Astrocyte (in vitro differentiated cells and primary cell): ENCODE data around the gene OPA1. TPM values are rescaled to one million over a fixed set of nuclear protein-coding genes. Genes with fewer than 3 reads are reported as not detected.

ENCODE experiments used
- DNase-seq: peaks from one replicate; pipeline ENCODE4 v3.0.0-alpha.2; 2010; ENCODE audit warnings: low read depth
- FAIRE-seq: peaks from 2 replicates; lab custom pipeline; 2011; peaks lifted over from hg19 to GRCh38; lab: Jason Lieb, UNC
- H2AFZ ChIP-seq: 2 replicates; pipeline ENCODE4 v1.6.0; 2012; ENCODE audit warnings: low read depth, low read length, inconsistent platforms
- H3K27ac ChIP-seq: 2 replicates; pipeline ENCODE4 v1.5.1; 2011; ENCODE audit warnings: low read depth, low read length, inconsistent platforms
- H3K27me3 ChIP-seq: 2 replicates; pipeline ENCODE4 v1.6.0; 2011; ENCODE audit warnings: low read length, inconsistent platforms; ENCODE audit not compliant: insufficient read depth
- H3K36me3 ChIP-seq: 2 replicates; pipeline ENCODE4 v1.5.1; 2011; ENCODE audit warnings: low read length, inconsistent platforms; ENCODE audit not compliant: insufficient read depth
- H3K4me1 ChIP-seq: 2 replicates; pipeline ENCODE4 v1.5.1; 2011; ENCODE audit warnings: low read length, inconsistent platforms; ENCODE audit not compliant: insufficient read depth
- H3K4me2 ChIP-seq: 2 replicates; pipeline ENCODE4 v1.6.0; 2012; ENCODE audit warnings: low read length, inconsistent platforms
- H3K4me3 ChIP-seq: 2 replicates; pipeline ENCODE4 v1.5.1; 2011; ENCODE audit warnings: low read depth, mild to moderate bottlenecking, low read length, inconsistent platforms; ENCODE audit not compliant: insufficient read depth
- H3K79me2 ChIP-seq: 2 replicates; pipeline ENCODE4 v1.6.0; 2012; ENCODE audit warnings: mild to moderate bottlenecking, low read length, inconsistent platforms; ENCODE audit not compliant: insufficient read depth
- H3K9ac ChIP-seq: 2 replicates; pipeline ENCODE4 v1.6.0; 2012; ENCODE audit warnings: mild to moderate bottlenecking, low read length, inconsistent platforms
- H3K9me3 ChIP-seq: 2 replicates; pipeline ENCODE4 v1.5.1; 2012; ENCODE audit warnings: low read depth, mild to moderate bottlenecking, low read length, inconsistent platforms; ENCODE audit not compliant: insufficient read depth
- H4K20me1 ChIP-seq: 2 replicates; pipeline ENCODE4 v1.6.0; 2012; ENCODE audit warnings: low read length, inconsistent platforms; ENCODE audit not compliant: insufficient read depth
- H3K27ac Mint-ChIP-seq: one replicate; pipeline ENCODE4 v1.8.0; 2021; ENCODE audit warnings: mild to moderate bottlenecking, mixed read lengths; ENCODE audit not compliant: unreplicated experiment
- H3K27me3 Mint-ChIP-seq: one replicate; pipeline ENCODE4 v1.8.0; 2021; ENCODE audit warnings: low read depth, mixed read lengths; ENCODE audit not compliant: unreplicated experiment
- H3K36me3 Mint-ChIP-seq: one replicate; pipeline ENCODE4 v1.8.0; 2021; ENCODE audit warnings: low read depth, mixed read lengths; ENCODE audit not compliant: unreplicated experiment
- H3K4me1 Mint-ChIP-seq: one replicate; pipeline ENCODE4 v1.8.0; 2021; ENCODE audit warnings: low read depth, mixed read lengths; ENCODE audit not compliant: unreplicated experiment
- H3K4me3 Mint-ChIP-seq: one replicate; pipeline ENCODE4 v1.8.0; 2021; ENCODE audit warnings: mild to moderate bottlenecking, moderate library complexity, mixed read lengths; ENCODE audit not compliant: unreplicated experiment
- H3K9me3 Mint-ChIP-seq: one replicate; pipeline ENCODE4 v1.8.0; 2021; ENCODE audit warnings: mild to moderate bottlenecking, mixed read lengths; ENCODE audit not compliant: unreplicated experiment
- EZH2 ChIP-seq: IDR thresholded peaks from 2 replicates; pipeline ENCODE4 v1.6.1; 2012; ENCODE audit warnings: mild to moderate bottlenecking, low read length, inconsistent platforms; ENCODE audit not compliant: insufficient read depth
- total RNA-seq: library from RNA; stranded (reverse); gene quantifications from 2 replicates; pipeline ENCODE4 v1.2.1, GENCODE V29; 2021
- TF ChIP-seq, protein P1 (sequence below): IDR thresholded peaks from 2 replicates; pipeline ENCODE4 v1.5.1; 2011; ENCODE audit warnings: low read depth, mild to moderate bottlenecking, inconsistent platforms, low read length, moderate library complexity; ENCODE audit not compliant: insufficient read depth

The OPA1 gene
- total RNA-seq, 1 donor from 2014 or later, result 61.8 TPM

DNA sequence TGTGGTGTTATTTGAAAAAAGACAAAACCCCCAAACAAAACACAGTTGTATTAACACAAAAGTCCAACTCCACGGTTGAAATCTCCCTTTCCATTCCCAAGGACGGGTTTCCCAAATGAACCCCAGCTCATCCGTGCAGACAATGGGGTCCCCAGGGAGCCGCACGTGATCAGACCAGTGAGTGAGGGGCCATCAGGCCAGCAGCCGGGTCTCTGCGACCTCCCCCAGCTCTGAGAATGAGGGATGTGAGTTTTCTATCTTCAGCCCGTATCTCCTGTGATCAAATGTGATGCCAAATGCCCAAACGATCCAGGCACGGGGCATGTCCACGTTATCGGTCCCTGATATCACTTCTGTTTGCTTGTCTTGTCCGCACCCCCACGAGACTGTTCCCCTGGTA lies 138.0 kb downstream of the OPA1 start:
- no peak overlapping the region for H3K9ac ChIP-seq
- H3K27me3 Mint-ChIP-seq, result peaks cover 39% of the 10 kb centered on the region
- no peaks in the 10 kb centered on the region for H3K27me3 ChIP-seq
- no peak overlapping the region for H2AFZ ChIP-seq
- no peak overlapping the region for H3K27ac Mint-ChIP-seq
- H3K9me3 Mint-ChIP-seq, result peaks cover 4% of the 10 kb centered on the region
- no peak overlapping the region for H3K4me3 Mint-ChIP-seq
- H3K27ac ChIP-seq, result no peak overlapping the region
- no peaks in the 10 kb centered on the region for H3K9me3 ChIP-seq
- peaks cover 12% of the 10 kb centered on the region for H3K4me1 ChIP-seq
- H3K4me2 ChIP-seq, result no peak overlapping the region
- TF ChIP-seq, protein P1, sequence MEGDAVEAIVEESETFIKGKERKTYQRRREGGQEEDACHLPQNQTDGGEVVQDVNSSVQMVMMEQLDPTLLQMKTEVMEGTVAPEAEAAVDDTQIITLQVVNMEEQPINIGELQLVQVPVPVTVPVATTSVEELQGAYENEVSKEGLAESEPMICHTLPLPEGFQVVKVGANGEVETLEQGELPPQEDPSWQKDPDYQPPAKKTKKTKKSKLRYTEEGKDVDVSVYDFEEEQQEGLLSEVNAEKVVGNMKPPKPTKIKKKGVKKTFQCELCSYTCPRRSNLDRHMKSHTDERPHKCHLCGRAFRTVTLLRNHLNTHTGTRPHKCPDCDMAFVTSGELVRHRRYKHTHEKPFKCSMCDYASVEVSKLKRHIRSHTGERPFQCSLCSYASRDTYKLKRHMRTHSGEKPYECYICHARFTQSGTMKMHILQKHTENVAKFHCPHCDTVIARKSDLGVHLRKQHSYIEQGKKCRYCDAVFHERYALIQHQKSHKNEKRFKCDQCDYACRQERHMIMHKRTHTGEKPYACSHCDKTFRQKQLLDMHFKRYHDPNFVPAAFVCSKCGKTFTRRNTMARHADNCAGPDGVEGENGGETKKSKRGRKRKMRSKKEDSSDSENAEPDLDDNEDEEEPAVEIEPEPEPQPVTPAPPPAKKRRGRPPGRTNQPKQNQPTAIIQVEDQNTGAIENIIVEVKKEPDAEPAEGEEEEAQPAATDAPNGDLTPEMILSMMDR, result no peak
- no peak for TF ChIP-seq EZH2
- H3K4me1 Mint-ChIP-seq, result peaks cover 8% of the 10 kb centered on the region
- no peak for FAIRE-seq
- H3K79me2 ChIP-seq, result no peaks in the 10 kb centered on the region
- no peak for DNase-seq
- no peaks in the 10 kb centered on the region for H3K36me3 ChIP-seq
- H3K36me3 Mint-ChIP-seq, result no peaks in the 10 kb centered on the region
- no peaks in the 10 kb centered on the region for H4K20me1 ChIP-seq
- H3K4me3 ChIP-seq, result no peak overlapping the region

DNA sequence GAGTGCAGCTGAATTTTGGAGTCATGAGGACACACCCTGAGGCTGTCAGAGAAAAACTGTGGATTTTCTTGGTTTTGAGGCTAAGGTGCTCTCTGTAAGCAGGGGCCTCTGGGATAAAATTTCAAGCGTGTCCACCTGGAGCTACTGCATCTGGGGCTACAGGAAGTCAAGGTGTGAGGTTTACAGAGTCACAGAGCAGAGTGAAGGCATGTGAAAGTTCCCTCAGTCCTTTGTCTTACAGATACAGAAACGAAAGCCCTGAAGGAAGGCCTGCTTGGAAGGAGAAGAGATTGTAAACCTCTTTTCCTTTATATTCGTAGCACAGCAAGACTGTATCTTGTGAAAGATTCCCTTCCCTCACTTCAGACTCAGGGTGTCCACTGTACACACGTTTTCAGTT lies 138.6 kb downstream of the OPA1 start:
- FAIRE-seq (no peak), DNase-seq (no peak)
- H3K27me3 ChIP-seq, result no peaks in the 10 kb centered on the region
- H3K27me3 Mint-ChIP-seq, result peaks cover 46% of the 10 kb centered on the region
- H3K9me3 ChIP-seq, result no peaks in the 10 kb centered on the region
- H3K27ac Mint-ChIP-seq, result no peak overlapping the region
- no peaks in the 10 kb centered on the region for H3K36me3 ChIP-seq
- H4K20me1 ChIP-seq, result no peaks in the 10 kb centered on the region
- no peaks in the 10 kb centered on the region for H3K79me2 ChIP-seq
- no peak overlapping the region for H3K4me3 ChIP-seq
- H3K4me1 Mint-ChIP-seq, result peaks cover 8% of the 10 kb centered on the region
- H3K9ac ChIP-seq, result no peak overlapping the region
- no peak overlapping the region for H2AFZ ChIP-seq
- H3K4me3 Mint-ChIP-seq, result no peak overlapping the region
- TF ChIP-seq, protein P1, result no peak
- TF ChIP-seq EZH2, result no peak
- no peak overlapping the region for H3K27ac ChIP-seq
- H3K36me3 Mint-ChIP-seq, result no peaks in the 10 kb centered on the region
- H3K4me1 ChIP-seq, result peaks cover 12% of the 10 kb centered on the region
- no peak overlapping the region for H3K4me2 ChIP-seq
- peaks cover 6% of the 10 kb centered on the region for H3K9me3 Mint-ChIP-seq

DNA sequence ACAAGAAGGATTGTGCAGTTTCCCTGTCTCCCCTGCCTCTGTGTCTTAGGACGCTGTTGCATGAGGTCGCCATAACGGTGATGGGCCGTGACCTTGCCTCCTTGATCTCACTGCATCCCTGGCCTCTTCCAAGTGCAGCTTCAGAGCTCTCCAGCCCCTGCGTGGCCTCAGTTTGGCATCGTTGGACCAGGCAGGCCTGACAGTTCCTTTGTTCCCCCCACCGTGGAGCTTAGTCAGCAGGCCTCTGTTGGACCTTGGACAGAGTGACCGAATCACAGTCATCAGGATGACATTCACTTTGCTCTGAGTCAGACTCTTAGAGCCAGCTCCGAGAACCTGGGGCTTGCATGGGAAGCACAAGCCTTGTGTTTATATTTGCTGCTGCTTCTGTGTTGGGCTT lies 139.4 kb downstream of the OPA1 start:
- Mint-ChIP-seq H3K27me3 (peaks cover 49% of the 10 kb centered on the region), H3K27ac (no peak overlapping the region), H3K4me1 (peaks cover 8% of the 10 kb centered on the region), H3K4me3 (no peak overlapping the region), H3K9me3 (peaks cover 6% of the 10 kb centered on the region), H3K36me3 (no peaks in the 10 kb centered on the region)
- Histone ChIP-seq H3K27ac (peak overlapping the region; percentile 23), H3K27me3 (peaks cover 1% of the 10 kb centered on the region), H3K4me3 (no peak overlapping the region), H3K36me3 (no peaks in the 10 kb centered on the region), H3K4me2 (peak overlapping the region; percentile 41), H4K20me1 (no peaks in the 10 kb centered on the region), H2AFZ (peak overlapping the region; percentile 8), H3K4me1 (peaks cover 12% of the 10 kb centered on the region), H3K9ac (peak overlapping the region; percentile 5), H3K9me3 (no peaks in the 10 kb centered on the region), H3K79me2 (no peaks in the 10 kb centered on the region)
- TF ChIP-seq, protein P1, result no peak
- TF ChIP-seq EZH2, result no peak
- DNase-seq (peak; percentile 90), FAIRE-seq (peak; percentile 84)
